Fibroblast of skin of abdomen (primary cell): Measurements from ENCODE around the gene PKD1.
"Not testable (repeated sequence)": the region's sequence is repeated elsewhere in the genome, so short reads cannot be mapped to it uniquely, and the experiment has no call there.

Experiments
- DNase-seq: peaks from one replicate; pipeline ENCODE4 v3.0.0-alpha.2; 2013

Gene PKD1

DNA sequence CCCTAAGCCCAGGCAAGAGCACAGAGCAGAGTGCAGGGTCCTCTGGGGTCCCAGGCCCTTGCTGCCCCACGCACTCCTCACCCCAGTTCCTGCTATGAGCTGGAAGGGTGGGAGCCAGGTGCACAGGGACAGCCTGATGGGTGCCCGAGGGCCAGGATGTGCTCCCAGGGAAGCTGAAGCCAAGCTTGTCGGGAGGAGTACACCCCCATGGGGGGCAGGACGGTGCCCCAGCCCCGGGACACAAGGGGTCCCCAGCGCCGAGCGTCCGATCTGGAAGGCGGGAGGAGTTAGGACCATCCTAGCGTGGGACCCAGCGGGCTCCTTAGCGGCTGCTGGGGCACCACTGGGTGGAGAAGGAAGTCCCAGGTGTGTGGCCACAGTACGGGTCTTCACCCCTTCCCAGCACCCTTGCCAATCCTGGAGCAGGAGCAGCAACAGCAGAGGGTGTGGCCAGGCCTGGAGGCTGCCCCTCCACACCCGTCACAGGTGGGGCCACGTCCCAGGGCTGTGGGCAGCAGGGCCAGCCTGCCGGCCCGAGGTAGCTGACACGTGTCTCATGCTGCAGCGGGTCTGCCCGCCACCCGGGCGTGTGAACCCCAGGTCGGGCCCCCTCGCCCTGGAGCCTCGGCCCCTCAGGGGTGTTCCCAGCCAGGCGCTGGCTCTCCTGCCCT is 11.9 kb downstream of the PKD1 start:
- DNase-seq, result not testable (repeated sequence)

DNA sequence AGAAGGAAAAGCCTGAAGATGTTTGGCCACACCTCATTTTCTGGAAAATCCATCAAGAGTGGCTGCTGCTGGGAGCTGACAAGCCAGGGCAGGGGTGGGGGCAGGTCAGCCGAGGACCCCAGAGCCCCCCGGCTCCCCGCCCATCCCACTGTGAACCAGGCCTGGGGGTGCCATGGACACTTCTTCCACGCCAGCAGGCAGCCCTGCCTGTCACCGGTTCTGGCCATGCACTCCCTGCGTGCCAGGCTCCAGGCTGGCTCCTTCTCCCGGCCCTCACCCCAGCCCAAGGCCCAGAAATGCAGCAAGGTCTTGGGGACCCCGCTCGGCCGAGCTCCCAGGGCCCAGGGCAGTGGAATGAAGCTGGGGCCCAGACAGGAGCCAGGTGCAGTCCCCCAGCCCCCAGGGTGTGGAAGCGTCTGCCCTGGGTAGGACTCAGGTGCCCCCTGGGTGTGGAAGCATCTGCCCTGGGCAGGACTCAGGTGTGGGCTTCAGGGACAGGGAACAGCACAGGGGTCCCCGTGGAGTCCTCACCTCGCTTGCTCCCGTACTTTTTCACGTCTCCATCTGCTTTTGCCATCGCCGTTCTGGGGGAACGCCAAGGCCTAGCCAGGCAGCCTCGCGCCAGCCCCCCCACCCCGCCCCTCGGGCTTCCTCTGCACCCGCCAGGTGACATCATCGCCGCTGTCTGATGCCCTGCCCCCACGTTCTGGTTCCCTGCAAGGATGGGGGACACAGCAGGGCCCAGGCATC is 12.6 kb downstream of the PKD1 start:
- DNase-seq, result not testable (repeated sequence)

DNA sequence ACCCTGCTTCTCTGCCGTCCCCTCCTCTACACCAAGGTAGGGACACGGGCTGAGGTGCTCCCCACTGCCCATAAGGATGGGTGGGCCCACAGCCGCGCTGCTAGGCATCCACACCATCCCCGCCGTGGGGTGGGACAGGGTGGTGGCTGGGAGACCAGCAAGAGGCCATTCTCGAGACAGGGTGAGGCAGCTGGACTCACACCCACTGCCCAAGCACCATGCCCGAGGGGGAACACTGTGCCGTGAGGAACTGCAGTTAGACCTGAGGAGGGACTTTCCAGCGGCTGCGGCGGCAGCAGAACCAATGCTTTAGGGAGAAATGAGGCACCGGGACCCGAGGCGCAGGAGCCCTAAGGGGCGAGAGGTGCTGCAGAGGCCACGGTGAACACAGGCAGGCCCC is 13.3 kb downstream of the PKD1 start:
- DNase-seq, result no peak

DNA sequence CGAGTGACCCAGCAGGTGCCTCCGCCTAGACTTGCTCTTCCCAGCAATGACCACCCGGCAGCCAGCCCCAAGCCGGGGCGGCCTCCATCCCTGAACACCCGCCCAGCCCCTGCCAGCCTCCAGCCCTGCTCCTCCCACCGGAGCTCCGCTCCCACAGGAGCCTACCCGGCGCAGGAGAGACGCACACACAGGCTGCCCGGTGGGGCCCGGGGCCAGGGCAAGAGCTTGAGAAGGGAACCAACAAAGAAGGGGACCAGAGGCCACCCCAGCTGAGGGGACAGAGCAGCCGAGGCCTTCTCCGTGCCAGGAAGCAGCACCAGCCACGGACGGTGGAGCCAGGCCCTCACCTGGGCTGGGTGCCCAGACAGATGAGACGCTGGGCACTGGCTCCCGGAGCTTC is 13.8 kb downstream of the PKD1 start:
- DNase-seq, result no peak

DNA sequence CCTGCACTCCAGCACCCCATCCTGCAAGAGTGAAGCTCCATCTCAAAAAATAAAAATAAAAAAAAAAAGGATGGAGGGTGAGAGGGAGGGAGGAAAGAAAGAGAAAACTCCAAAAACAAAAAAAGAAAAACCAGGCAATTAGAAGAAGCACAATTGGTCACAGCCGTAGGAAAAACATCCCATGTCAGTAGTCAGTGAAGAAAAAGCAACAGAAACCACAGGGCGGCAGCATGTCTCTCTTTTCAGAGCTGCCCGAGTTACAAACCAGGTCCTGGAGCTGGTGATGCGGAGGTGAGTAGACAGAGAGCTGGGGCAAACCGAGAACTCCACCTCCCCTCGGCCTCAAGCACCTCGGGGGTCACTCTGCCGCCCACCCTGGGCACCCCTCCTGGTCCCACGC is 14.4 kb downstream of the PKD1 start:
- DNase-seq, result peak; percentile 50

DNA sequence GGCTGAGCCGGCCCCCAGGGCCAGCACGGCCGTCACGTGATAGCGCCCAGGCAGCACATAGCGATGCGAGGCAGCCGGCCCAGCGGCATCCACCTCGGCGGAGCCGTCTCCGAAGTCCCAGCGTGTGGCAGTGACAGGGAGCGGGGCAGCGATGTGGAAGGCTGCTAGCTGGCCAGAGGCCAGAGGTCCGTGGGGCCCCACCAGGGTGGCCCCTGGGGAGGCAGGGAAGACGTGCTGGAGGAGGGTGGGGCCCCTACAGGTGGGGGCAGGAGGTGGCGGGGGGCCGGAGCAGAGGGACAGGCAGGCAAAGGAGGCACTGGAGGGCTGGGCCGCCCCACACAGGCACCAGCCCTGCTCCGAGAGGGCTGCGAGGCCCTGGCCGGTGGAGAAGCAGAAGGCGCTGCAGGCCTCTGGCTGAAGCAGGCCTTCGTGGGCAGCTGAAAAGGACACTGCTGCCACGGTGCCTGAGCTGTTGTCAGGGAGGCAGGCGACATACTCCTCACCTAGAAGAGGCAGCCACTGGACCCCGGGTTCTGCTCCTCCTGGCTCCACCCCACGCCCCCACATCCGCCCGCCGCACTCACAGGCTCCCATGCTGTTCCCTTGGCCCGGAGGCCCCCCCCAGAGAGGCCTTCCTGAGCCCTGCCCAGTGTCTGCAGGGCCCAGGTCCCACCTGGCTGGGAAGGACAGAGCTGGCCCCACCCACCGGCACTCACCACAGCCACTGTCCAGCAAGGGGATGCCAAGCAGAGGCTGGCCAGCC is 17.6 kb downstream of the PKD1 start:
- DNase-seq, result not testable (repeated sequence)

DNA sequence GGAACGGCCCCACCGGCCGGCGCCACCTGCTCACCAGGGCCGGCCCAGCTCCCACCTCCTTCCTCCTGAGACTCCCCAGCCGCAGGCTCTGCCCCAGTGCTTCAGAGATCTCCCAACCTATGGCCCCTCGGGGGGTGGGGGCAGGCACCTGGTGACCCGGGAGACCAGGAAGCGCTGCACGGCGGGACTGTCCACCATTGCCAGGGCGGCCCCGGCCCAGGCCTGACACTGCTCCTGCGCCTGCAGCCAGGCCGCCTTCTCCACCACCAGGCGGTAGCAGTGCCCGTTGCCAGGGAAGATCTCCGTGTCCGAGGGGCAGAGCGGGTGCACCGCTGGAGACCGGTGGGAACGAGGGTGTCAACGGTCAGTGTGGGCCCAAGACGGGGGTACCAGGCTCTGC is 18.4 kb downstream of the PKD1 start:
- not testable (repeated sequence) for DNase-seq

DNA sequence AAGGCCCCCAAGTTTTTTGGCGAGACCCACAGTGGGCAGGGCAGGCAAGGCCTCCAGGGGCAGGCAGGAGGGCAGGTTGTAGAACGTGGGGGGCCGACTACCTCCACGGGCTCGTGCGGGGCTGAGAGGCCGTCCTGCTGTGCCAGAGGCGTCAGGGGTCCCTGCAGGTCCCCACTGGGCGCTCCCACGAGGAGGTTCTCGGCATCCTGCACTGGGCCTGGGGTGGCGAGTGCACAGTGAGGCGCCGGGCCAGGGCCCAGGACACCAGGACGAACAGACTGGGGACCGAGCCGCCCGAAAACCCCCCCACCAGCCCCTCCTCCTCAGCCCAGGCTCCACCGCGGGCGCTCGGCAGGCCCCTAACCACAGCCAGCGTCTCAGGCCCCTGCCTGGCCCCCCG is 19.3 kb downstream of the PKD1 start:
- not testable (repeated sequence) for DNase-seq

DNA sequence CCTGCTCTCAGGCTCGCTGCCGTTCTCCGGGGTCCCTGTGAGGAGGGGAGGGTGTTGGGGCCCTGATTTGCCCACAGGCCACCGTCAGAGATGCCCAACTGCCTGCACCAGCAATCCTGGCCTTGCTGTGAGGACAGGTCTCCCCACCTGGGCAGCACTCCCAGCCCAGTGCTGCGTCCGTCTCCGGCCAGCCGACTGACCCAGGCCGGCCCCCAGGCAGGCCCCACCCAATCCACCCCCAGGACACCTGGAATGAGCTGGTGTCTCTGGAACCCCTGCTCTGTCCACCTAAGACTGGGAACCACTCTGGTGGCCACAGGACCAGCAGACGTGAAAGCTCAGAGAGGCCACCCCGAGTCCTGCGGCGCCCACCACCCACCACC is 20.1 kb downstream of the PKD1 start:
- no peak for DNase-seq

DNA sequence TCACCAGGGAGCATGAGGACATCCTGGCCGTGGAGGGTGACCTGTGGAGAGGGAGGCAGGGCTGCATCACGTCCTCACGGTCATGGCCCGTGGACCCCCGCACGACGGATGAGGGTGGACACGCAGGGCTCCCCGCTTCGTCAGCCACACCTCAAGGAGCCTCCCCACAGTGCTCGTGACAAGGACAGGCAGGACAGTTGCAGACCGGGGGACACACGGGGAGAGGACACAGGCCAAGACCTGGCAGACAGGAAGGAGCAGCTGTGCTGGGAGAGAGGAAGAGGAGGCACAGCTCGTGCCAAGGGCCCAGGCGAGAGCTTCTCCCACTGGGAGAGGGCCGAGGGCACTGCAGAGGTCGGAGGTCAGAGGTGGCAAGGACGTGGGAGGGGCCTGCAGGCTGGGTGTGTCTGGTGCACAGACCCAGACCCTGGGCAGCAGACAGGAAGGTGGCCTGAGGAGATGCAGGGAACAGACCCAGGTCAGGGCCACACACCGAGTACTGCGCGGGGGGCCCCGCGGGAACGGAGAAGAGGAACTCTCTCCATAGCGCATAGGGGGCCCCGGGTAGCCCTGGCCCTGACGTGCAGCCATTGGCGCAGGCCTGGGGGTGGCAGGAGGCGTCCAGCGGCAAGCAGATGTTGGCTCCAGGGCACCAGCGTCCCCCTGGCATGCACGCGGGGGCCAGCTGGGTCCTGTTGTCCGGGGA is 20.7 kb downstream of the PKD1 start:
- DNase-seq, result not testable (repeated sequence)

DNA sequence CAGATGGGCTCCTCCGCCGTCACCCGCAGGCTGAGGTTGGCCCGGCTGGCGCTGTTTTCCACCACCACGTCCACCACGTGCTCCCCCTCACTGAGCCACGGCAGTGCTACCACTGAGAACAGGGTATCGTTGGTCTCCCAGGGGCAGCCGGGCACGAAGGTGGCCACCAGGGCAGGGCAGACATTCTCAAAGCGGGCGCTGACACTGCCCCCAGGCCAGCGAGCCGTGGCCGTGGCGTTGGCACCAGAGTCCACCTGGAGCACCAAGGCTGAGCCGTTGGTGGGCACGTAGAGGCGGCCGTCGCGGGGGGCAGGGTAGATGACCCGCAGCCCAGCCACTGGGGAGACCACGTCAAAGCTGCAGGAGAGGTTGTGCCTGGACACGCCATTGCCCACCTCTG is 21.5 kb downstream of the PKD1 start:
- not testable (repeated sequence) for DNase-seq

DNA sequence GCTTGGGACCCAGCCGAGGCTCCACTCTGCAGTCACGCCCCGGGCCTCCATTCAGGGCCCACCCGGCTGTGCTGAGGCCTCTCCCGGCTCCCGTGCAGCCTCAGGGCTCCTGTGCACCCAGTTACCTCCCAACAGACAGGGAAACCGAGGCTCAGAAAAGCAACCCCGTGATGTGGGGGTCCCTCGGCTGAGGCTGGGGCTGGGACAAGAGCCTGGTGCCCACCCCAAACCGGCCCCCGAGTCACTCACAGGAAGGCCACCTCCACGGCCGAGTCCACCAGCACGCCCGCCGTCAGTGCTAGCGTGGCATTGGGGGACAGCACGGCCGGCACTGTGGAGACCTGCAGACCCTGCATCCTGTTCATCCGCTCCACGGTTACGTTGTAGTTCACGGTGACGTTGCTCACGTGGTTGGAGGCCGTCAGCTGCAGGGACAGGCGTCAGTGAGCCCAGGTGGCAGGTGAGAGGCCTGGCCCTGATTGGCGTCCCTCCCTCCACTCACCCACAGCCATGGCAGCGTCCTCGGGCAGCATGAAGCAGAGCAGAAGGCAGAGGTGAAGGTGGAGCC is 23.1 kb downstream of the PKD1 start:
- not testable (repeated sequence) for DNase-seq

DNA sequence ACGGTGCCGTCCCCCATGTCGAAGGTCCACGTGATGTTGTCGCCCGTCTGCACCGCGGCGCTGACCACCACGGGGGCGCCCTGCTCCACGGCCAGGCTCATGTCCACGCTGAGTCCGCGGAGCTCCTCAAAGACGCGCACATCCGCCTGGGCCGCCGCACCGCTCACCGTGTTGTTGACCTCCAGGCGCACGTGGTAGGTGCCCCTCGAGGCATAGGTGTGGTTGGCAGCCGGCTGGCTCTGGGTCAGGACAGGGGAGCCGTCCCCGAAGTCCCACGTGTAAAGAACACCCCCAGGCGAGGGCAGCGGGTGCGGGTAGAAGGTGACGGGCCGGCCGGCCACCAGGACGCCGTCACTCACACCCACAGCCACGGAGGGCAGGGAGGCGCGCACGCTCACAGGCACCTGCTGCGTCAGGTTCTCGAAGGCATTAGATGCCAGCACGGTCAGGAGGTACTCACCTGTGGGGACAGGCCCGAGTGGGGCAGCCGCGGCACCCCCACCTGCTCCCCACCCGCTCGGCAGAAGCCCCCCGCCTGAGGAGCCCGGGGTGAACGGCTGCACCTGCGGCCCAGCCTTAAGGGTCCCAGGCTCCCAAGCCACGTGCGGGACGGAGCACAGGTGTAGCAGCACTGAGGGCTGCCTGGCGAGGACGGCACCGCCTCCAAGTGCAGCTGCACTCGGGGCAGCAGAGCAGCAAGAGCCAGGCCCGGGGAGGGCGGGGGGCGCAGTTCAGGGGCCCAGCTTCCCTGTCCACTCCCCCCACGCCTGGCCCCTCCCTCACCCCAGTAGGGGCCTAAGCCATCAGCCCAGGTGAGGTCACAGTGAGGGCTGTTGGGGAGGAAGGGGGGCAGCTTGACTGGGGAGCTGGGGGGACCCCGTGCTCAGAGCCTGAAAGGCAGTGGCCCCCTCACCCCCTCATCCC is 24.0 kb downstream of the PKD1 start:
- not testable (repeated sequence) for DNase-seq

DNA sequence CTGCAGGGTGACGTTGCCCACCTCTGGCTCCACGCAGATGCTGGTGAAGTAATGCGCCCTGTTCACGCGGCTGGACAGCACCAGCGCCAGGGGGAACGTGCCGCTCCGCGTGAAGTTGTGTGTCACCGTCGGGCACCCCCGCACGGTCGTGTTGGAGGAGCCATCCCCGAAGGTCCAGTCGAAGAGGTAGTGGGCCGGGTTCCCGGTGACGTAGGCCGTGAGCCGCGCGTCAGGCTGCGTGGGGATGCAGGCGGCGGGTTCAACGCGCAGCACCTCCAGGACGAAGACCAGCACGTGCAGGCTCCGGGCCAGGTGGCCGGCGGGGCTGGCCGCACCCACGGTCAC is 24.7 kb downstream of the PKD1 start:
- DNase-seq, result not testable (repeated sequence)

DNA sequence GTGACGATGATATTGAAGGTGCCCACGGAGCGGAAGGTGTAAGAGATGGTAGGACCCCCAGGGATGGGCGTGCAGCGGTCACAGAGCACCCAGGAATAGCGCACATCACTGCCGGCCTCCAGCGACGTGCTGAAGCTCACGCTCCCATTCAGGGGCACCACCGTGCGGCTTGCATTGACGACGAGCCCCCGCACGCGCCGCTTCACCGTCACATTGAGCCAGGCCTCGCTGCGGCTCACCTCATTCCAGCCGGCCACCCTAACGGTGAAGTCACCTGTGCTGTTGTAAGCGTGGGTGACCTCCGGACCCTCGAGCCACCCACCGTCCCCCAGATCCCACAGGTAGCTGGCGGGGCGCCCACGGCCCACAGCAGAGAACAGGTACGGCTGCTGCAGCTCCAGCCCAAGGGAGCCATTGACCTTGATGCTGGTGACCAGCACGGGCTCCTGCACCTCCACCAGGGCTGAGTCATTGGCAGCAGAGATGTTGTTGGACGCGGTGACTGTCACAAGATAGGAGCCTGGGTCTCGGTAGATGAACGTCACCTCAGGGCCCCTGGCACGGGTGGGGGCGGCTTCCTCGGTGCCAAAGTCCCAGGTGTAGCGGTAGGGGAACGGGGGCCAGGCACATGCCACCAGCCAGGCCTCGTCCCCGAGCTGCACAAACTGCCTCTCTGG is 25.2 kb downstream of the PKD1 start:
- not testable (repeated sequence) for DNase-seq

DNA sequence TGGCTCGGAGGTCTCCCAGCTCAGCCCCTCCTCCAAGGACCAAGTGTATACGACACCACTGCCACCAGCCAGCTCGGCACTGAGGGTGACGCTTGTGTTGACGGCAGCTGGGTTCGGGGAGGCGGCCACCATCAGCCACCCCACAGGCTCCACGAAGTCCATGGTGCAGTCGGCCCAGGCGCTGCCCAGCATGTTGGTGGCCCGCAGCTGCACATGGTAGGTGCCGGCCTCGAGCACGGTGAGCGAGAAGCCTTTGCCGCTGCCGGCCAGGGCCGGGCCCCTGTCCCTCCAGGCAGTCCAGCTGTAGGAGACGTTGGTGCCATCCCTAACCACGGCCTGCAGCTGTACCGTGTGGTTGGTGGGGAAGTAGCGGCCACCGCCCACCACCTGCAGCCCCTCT is 25.8 kb downstream of the PKD1 start:
- DNase-seq, result not testable (repeated sequence)

DNA sequence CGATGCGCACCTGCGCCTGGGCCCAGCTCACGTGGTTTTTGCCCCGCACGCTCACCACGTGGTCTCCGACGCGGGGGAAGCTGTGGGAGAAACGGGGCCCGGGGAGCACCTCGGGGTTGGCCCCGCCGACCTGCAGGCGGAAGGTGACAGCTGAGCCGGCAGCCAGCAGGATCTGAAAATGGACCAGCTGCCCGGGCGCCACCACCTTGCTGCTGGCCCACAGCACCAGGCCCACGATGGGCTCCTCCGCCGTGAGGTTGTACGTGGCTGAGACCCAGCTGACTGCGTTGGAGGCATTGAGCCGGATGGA is 26.5 kb downstream of the PKD1 start:
- not testable (repeated sequence) for DNase-seq

DNA sequence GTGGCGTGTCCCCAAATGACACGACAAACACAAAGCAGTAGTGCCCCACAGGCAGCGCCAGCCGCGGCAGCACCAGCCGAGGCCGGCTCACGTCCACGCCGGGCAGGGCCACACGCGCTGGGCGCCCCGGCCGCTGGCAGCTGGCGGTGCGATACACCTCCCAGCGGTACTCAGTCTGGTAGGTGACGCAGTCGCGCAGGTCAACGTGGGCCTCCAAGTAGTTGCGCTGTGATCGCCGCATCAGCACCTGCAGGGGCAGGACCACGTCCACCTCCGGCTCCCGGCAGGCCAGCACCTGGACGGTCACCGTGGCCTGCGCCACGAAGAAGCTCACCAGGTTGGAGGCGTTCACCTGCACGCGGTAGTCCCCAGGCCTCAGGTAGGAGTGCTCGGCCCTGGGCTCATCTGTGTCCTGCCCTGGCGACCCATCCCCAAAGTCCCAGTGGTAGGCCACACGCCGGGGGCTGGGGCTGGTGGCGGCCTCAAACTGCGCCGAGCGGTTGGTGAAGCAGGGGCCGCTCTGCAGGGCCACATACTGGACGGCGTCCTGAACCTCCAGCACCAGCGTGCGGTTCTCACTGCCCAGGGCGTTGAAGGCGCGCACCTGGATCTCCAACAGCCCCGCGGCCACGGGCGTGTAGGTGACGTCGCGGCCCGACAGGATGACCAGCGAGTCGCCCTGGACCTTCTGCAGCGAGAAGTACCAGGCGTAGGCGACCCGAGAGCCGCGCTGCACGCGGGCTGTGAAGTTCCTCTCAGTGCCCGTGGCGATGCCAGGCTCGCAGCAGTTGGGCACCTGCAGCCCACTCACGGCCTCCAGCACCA is 27.0 kb downstream of the PKD1 start:
- not testable (repeated sequence) for DNase-seq

DNA sequence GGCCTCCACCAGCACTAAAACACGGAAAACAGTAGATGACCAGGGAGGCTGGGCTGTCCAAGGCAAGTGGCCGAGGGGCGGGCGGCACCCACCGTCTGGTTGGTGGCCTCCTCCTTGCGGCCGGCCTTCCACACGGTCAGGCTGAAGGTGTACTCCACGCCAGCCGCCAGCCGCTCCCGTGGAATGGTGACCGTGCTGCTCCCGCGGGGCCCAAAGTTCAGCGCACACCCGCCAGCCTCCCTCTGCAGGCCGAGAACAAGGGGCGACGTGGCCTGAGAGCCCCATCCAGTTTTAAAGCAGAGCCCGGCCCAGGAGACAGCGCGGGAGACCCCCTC is 27.9 kb downstream of the PKD1 start:
- DNase-seq, result not testable (repeated sequence)

DNA sequence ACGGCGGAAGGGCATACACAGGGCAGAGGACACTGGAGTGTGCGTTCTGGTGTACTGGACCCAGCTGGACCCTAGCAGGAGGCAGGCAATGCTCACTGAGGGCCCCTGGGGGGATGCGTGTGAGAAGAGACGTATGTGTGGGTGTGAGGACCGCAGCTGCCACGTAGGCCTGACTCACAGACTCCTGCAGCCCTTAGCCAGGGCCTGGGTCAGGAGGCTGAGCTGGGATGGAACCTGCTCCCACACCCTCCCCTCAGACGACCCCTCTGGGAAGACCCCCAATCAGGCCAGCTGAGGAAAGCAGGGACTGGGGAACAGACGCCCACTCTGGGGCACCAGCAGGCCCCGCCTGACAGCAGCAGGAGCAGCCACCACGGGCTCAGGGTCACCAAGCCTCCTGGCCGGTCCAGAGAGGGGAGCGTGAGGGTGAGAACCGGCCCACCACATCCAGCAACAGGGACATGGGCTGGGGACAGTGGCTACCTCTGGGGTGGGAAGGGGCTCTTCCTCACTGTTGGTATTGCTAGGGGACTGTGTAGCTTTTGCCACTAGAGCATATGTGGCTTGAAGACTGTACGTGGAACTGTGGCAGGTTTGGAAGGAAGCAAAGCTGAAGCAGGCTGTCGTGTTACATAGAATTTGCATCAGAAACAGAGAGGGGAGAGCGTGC is 28.4 kb downstream of the PKD1 start:
- peak; percentile 43 for DNase-seq
